OCI-LY3 (cell line): ENCODE data around the gene EIF4B.

Experiments used
- CTCF ChIP-seq: fragments of 200-600, 300-600 bp; sonication (generic); IDR thresholded peaks from 2 replicates; pipeline ENCODE4 v1.5.1; 2014; ENCODE audit warnings: antibody characterized with exemption, low read length, low read depth
- EZH2phosphoT487 ChIP-seq: fragments of 200-600 bp; shearing (Covaris generic); IDR thresholded peaks from 2 replicates; pipeline ENCODE4 v1.6.1; 2018; ENCODE audit warnings: antibody characterized with exemption, mixed run types, low read depth

GRCh38 chr12:53090554-53090953 lies 84.3 kb downstream of the EIF4B start:
- TF ChIP-seq CTCF (no peak), EZH2phosphoT487 (no peak)
